Right ventricle myocardium superior (tissue), 1 donor: Measurements from ENCODE around the gene PRSS3. TPM values are rescaled to one million over a fixed set of nuclear protein-coding genes. Genes with fewer than 3 reads are reported as not detected.
A peak's percentile ranks its signal among the peaks of the same experiment; 100 is the strongest.
"Not testable (repeated sequence)": the region's sequence is repeated elsewhere in the genome, so short reads cannot be mapped to it uniquely, and the experiment has no call there.

Experiments
- ATAC-seq: fragments of 200-7000 bp; cut with Tn5 transposase; one replicate; pipeline ENCODE4 v1.9.1; 2020; ENCODE audit warnings: mild to moderate bottlenecking; ENCODE audit not compliant: poor library complexity
- DNase-seq: peaks from one replicate; pipeline ENCODE4 v3.0.0-alpha.2; 2020
- intact Hi-C: fragments of 100-400 bp; cut with DNase I; formaldehyde crosslinking; loops from one replicate; pipeline ENCODE4 v1.11.2; 2022
- total RNA-seq: library from RNA; stranded (reverse); fragmentation: NEBNext Ultra II Directional; extraction: Animal tissue kit (Norgen Biotek cat#: 25700); gene quantifications from one replicate; pipeline ENCODE4 v1.2.1, GENCODE V29; 2021
- donor health status: DM: no; HTN: yes; CAD: no; lungs with severe emphysema.

The PRSS3 gene
- total RNA-seq, 1 donor from 2014 or later, result not detected

DNA sequence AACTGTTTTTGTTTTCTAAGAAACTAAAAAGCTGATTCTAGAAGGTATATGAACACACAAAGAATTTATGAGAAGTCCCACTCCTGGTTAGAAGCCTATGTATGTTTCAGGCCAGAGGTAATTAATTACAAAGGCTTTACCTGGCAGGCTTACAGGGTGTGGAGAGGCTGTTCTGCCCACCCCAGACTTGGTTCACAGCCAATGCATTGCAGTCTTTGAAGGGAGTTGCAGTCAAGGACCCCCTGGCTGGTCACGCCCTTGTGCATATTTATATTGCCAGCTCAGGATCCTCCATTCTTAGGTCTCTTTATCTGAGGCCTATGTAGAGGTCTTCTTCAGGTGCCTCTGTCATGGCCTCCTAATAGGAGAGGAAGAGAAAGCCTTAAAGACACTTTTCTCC is 13.6 kb upstream of the PRSS3 start:
- intact Hi-C loops, result no loop called here
- no peak for ATAC-seq
- no peak for DNase-seq

DNA sequence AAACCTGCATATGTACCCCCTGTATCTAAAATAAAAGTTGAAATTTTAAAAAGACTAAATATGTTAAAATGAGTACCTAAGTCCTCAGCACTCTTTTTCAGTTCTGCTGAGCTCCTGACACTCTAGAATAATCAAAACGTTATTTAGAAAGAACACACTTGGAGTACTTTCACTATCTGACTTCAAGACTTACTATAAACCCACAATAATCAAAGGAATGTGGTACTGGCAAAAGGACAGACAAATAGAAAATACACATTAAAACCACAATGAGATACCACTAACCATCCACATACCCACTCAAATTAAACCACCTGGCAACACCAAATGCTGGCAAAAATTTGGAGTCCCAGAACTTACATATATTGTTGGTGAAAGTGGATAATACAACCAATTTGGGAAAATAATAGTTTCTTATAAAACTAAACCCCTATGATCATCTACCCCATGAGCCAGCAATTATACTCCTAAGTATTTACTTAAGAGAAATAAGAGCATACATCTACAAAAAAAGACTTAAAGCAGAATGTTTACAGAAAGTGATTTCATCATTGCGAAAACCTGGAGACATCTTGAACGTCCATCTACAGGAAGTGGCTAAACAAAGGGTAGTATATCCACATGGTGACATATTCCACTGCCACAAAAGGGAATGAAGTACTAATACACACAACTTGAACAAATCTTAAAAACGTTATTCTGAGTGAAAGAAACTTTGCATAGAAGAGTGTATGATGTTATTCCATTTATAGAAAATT is 12.8 kb upstream of the PRSS3 start:
- intact Hi-C loops, result no loop called here
- DNase-seq, result no peak
- no peak for ATAC-seq

DNA sequence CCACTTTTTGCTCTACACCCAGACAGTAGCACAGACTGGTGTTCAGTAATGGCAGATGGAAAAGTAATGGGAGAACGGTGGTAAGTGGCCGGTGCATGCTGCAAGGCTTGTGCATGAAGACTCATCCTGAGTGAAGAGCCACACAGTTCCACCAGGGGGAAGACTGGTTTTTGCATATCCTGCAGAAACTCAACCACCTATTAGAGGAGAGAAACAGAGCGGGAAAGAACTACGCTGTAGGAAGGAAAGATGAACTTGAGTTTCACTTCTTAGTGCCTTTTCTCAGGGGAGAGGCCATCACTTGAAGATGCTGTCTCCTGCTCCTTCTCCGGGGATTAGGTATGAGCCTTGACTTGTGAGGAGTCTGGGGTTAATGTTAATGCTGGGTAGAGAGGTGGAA is 9.4 kb upstream of the PRSS3 start:
- intact Hi-C loops, result no loop called here
- DNase-seq (no peak), ATAC-seq (no peak)

DNA sequence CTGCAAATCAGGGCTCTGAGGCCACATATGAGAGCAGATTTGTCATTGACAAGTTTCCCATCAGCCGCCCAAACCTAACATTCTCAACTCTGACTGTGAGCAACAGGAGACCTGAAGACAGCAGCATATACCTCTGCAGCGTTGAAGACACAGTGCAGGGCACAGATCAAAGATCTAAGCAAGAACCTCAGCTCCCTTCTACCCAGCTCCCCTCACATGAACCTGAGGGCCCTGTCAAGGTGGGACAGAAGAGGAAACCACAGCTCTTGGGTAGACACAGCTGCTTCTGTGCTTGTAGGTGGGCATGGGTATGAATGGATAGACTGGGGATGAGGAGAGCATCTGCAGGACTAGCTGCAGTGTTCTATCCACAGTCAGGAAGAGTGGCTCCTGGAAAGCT is 8.7 kb upstream of the PRSS3 start:
- intact Hi-C loops, result no loop called here
- DNase-seq (no peak), ATAC-seq (no peak)

DNA sequence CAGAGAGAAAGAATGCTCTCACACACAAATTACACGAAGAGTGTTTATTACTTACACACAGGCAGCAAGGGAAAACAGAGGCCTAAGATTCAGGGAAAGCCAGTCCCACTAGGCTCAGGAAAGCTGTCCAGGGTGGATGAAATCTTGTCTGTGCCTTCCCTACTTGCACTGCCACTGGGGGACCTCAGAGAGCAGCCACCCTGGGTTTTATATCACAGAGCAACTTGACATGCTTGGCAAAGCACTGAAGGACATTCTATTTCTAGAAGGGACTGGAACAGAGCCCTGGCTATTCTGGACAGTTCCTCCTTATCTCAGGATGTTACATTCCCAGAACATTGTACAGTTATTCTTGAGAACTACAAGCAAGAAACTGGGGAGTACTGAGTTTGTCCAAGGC is 7.5 kb upstream of the PRSS3 start:
- DNase-seq (no peak), ATAC-seq (peak; percentile 92)
- intact Hi-C loops, result no loop called here

DNA sequence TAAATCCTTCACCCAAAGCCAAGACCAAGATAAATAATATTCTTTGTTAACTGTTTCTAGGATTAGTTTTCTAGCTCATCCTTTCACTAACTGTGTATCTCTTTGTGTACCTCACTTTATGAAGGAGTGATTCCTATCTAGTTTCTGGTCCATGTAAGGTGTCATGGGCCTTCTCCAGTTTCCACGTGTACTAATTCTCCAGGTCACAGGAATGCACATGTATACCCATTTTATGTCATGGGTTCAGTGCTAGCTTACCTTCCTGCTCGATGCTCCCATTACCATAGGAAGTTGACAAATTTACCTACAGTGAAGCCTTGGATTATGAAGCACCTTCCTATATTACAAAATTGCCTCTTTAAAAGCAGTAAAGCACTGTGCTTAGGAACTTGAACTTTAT is 5.9 kb upstream of the PRSS3 start:
- intact Hi-C loops, DNase-seq: not testable (repeated sequence)

DNA sequence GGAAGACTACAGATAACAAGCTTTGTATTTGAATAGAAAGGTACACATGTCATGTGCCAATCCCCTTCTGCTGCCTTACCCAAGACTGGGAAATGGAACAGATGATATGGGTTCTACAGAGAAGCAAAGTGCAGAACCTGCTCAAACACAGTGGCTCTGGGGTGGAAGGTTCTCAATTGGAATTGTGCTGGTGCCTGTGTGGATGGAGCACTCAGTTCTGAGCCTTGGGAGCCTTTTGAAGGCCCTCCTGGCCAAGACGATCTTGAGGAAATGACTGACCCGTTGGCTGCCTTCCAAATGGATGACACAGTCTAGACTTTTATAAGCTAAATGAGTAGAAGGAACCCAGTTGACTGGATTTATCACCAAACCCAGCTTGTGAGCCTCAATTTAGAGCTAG is 4.2 kb upstream of the PRSS3 start:
- ATAC-seq, result no peak
- intact Hi-C loops, result no loop called here
- no peak for DNase-seq

More for the DNA sequence above, 5.9 kb upstream of the PRSS3 start:
- ATAC-seq, result not testable (repeated sequence)

DNA sequence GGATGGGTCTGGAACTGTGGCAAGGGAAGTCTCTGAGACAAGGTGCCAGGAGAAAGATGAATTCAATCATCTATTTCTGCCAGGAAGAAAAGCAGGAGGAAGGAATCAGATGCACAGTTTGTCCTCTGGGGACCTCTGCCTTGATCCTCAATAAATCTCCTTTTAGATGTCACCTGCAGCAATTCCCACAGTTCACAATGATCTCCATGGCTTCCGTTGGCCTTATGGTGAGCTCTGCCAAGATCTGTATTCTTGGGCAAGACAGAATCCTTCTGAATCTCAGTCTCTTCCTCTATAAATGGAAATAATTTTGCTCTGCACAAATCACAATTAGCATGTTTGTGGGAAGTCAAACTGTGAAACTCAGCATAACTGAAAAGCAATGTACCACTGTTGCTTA is 1.9 kb upstream of the PRSS3 start:
- intact Hi-C loops, DNase-seq, ATAC-seq: not testable (repeated sequence)

DNA sequence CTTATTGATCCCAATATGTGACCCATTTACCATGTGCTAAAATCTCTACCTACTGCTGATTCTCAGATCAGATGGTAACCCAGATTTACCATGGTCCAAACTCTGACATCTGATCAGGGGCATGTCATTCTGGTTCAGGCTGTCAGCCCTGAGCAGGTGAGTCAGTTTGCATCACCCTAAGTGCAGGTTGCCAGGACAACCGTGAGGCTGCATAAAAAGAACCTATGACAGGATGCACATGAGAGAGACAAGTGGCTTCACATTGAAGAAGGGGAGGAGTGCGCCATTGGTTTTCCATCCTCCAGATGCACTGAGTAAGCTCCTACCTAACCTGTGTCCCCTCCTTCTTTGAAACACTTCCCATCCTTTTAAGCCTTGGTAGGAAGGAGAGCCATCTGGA is 801 bp upstream of the PRSS3 start:
- ATAC-seq, result no peak
- no peak for DNase-seq
- intact Hi-C loops, result no loop called here

DNA sequence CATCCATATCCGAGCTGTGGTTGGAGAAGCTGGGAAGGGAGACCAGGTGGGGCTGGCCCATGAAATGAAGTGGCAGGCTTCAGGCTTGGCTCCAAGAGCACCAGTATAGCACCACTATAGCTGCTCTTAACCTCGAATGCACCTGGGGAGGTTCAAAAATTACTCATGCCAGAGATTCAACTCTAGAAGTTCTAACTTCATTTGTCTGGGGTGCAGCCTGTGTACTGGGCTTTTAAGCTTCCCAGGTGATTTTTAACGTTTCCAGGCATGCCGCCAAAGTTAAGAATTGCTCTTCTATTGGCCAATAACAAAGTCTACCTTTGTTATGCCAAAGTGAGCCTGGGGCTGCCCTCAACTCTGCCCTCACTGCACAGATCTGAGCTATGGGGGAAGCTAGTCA is 458 bp downstream of the PRSS3 start:
- DNase-seq, result no peak
- intact Hi-C loops, result no loop called here
- ATAC-seq, result no peak

DNA sequence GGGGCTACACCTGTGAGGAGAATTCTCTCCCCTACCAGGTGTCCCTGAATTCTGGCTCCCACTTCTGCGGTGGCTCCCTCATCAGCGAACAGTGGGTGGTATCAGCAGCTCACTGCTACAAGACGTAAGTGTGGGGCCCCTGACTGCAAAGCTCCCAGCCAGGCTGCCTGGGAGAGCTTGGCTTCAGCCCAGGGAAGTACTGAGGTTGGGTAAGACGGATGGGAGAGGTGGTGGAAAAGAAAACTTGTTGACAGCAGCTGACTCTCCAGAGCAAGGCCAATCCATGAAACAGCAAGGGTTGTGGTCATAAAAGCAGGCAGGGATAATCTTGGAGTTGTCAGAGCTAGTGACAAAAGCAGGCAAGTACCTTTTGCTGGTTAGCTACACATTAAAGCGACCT is 1.3 kb downstream of the PRSS3 start:
- intact Hi-C loops, ATAC-seq, DNase-seq: not testable (repeated sequence)

DNA sequence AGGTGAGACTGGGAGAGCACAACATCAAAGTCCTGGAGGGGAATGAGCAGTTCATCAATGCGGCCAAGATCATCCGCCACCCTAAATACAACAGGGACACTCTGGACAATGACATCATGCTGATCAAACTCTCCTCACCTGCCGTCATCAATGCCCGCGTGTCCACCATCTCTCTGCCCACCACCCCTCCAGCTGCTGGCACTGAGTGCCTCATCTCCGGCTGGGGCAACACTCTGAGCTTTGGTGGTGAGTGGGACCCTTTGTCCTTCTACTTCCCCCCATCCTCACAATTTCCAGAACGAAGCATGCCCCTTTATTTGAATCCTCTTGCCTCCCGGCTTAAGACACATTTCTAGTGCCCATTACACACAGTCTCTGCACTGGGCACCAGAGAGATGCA is 2.5 kb downstream of the PRSS3 start:
- ATAC-seq (no peak), DNase-seq (no peak)

DNA sequence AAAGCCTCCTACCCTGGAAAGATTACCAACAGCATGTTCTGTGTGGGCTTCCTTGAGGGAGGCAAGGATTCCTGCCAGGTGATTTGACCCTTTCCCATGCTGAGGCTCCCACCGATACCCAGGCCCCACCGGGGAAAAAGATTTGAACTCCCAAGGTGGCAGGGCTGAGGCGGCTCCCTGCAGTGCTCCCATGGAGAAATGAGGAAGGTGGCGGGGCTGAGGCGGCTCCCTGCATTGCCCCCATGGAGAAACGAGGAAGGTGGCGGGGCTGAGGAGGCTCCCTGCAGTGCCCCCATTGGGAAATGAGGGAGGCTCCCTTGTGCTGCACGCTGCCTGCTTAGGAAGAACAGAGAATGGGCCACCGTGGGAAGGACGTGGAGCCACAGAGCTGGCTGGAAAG is 3.2 kb downstream of the PRSS3 start:
- DNase-seq (no peak), ATAC-seq (no peak)
- intact Hi-C loops, result no loop called here

More for the DNA sequence above, 2.5 kb downstream of the PRSS3 start:
- intact Hi-C loops, result no loop called here

DNA sequence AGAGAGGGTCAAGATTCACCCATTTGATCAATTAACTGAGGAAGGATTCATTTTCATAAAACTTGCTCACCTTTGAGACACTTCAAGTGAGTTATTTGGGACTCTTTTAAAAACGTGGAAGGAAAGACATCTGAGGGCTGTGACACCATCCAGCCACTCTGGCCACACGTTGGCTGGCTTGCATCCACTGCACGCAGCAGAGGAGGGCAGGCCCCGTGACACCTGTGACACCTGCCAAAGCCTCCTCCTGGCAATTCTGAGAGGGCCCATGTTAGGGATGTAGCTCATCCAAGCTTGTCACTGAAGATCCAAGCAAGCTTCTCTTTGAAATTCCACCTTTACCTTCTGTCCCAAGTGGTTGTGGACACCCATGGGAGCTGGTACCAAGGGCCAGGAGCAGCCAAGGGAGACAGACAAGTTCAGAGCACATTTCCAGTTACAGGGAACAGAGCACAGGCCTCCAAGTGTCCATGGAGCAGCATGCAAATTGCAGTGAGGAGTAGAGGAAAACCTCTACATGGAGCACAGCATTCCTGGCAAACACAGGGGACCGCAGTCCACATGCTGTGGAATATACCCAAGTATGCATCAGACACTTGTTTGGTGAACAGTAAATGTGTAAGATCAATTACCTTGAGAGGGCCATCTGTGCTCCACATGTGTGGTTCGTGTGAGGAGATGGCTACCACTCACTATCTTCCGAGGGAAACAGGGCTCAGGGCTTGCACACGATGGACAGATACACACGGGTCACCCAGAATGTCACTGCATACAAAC is 4.8 kb downstream of the PRSS3 start:
- intact Hi-C loops, result no loop called here
- no peak for ATAC-seq
- no peak for DNase-seq

DNA sequence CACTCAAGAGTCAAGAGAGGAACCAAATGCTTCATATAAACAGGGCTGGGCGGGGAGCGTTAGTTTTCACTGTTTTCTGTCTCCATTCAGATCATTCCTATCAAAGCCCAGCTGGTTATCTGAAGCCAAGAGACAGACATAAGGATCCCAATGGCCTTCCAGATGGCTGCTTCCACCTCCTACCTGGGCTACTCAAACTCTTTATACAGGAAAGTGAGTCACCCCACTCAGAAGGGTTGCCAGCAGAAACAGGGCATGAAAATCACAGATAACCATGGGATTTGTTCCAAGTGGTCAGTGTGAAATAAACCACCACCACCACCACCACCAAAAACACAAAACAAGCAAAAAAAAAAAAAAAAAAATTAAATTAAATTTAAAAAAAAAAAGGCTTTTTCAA is 5.5 kb downstream of the PRSS3 start:
- DNase-seq, result no peak
- intact Hi-C loops, result no loop called here
- no peak for ATAC-seq

DNA sequence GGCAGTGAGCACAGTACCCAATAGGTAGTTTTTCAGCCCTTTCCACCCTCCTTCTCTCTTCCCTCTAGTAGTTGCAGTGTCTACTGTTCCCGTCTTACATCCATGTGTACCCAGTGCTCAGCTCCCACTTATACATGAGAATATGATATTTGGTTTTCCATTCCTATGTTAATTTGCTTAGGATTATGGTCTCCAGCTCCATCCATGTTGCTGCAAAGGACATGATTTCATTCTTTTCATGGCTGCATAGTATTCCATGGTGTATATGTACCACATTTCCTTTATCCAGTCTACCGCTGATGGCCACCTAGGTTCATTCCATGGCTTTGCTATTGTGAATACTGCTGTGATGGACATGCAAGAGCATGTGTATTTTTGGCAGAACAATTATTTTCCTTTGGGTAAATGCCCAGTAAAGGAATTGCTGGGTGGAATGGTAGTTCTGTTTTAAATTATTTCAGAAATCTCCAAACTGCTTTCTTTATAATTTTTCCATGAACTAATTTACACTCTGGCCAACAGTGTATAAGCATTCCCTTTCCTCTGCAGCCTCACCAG is 6.7 kb downstream of the PRSS3 start:
- DNase-seq, ATAC-seq, intact Hi-C loops: not testable (repeated sequence)

DNA sequence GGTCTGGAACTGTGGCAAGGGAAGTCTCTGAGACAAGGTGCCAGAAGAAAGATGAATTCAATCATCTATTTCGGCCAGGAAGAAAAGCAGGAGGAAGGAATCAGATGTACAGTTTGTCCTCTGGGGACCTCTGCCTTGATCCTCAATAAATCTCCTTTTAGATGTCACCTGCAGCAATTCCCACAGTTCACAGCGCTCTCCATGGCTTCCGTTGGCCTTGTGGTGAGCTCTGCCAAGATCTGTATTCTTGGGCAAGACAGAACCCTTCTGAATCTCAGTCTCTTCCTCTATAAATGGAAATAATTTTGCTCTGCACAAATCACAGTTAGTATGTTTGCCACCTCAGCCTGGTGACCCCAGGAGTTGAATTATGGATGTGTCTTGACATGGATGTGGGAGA is 8.8 kb downstream of the PRSS3 start:
- ATAC-seq, intact Hi-C loops, DNase-seq: not testable (repeated sequence)

DNA sequence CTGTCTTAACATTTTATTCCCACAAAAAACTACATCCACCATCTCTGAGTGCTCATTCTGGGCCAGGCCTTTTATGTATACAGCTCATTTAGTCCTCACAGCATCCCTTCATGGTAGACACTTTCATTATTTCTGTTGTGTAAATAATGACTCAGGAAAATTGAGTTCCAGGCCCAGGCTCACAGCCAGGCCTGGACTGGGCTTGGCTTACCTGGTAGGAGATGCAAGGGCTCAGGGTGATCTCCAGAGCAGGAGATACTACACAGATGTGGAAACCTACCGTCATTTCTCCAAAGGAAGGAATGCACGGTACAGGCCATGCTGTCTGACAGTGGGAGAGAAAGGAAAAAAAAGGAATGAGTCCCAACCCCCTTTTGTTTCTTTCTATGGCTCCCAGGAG is 11.8 kb downstream of the PRSS3 start:
- intact Hi-C loops, DNase-seq, ATAC-seq: not testable (repeated sequence)

DNA sequence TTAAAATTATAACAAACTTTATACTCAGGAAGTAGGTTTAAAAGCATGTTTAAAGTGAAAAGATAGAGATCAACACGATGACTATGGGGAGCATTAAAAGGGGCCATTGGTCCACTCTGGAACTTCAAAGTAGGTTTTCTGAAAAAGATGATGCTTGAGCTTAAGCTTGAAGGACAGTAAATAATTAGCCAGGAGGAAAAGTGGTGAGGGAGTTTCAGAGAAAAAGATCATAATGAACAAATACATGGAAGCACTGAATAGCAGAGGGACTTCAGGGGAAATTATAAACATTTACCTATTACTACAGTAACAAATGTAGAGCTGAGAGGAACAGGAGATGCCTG is 13.6 kb downstream of the PRSS3 start:
- intact Hi-C loops, ATAC-seq, DNase-seq: not testable (repeated sequence)

DNA sequence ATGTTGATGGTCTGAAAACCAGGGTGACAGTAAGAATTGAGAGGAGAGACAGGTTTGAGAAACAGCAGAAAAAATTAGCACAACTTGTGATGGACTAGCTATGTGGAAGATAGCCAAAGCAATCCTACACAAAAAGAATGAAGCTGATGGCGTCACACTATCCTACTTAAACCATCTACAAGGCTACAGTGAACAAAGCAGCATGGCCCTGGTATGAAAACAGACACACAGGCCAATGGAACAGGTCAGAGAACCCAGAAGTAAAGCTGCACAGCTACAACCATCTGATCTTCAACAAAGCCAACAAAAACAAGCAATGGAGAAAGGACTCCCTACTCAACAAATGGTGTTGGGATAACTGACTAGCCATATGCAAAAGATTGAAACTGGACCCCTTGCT is 14.1 kb downstream of the PRSS3 start:
- ATAC-seq, result no peak
- no peak for DNase-seq
- intact Hi-C loops, result no loop called here
